H1 (cell line): Measurements from ENCODE around the gene NKAIN2. TPM values are rescaled to one million over a fixed set of nuclear protein-coding genes. Genes with fewer than 3 reads are reported as not detected.

Source experiments
- CTCF ChIA-PET: fragments of 300-600 bp; sonication (Branson Sonifier 250); formaldehyde crosslinking; loops from one replicate; lab custom pipeline; 2021; ENCODE audit not compliant: partially characterized antibody; lab: Charles Lee
- POLR2A ChIA-PET: fragments of 300-600 bp; sonication (Branson Sonifier 250); formaldehyde crosslinking; loops from one replicate; lab custom pipeline; 2021; ENCODE audit warnings: inconsistent platforms; ENCODE audit not compliant: partially characterized antibody; lab: Charles Lee
- DNase-seq, 2 experiments: peaks; one replicate each; pipeline versions ENCODE4 v3.0.0 to v3.0.0-alpha.2; 2010 to 2022; ENCODE audit warnings: low spot score in 2 of 2, low read depth in 1 of 2, mixed read lengths in 1 of 2
- FAIRE-seq: peaks from 2 replicates; lab custom pipeline; 2011; peaks lifted over from hg19 to GRCh38; lab: Jason Lieb, UNC
- H2AFZ ChIP-seq: 2 replicates; pipeline ENCODE4 v1.8.1; 2012; ENCODE audit warnings: low read length, inconsistent platforms
- H2AK5ac ChIP-seq: 2 replicates; pipeline ENCODE4 v1.6.1; 2013; ENCODE audit warnings: low read depth, low read length
- H2BK120ac ChIP-seq: replicated peaks from 2 replicates; pipeline ENCODE3; 2013; ENCODE audit warnings: low read depth, low read length, inconsistent platforms
- H2BK12ac ChIP-seq: 2 replicates; pipeline ENCODE4 v1.6.1; 2013; ENCODE audit warnings: low read depth, low read length
- H2BK15ac ChIP-seq: 2 replicates; pipeline ENCODE4 v1.6.1; 2013; ENCODE audit warnings: low read length
- H2BK20ac ChIP-seq: 2 replicates; pipeline ENCODE4 v1.6.1; 2013; ENCODE audit warnings: low read length
- H2BK5ac ChIP-seq: 2 replicates; pipeline ENCODE4 v1.6.1; 2013; ENCODE audit warnings: low read depth, low read length
- H3K14ac ChIP-seq: 2 replicates; pipeline ENCODE4 v1.6.1; 2013; ENCODE audit warnings: inconsistent platforms; ENCODE audit not compliant: insufficient read length
- H3K18ac ChIP-seq: 2 replicates; pipeline ENCODE4 v1.6.1; 2013; ENCODE audit warnings: low read length; ENCODE audit errors: extremely low read depth
- H3K23ac ChIP-seq: 2 replicates; pipeline ENCODE4 v1.6.1; 2013; ENCODE audit warnings: inconsistent platforms; ENCODE audit not compliant: insufficient read length
- H3K23me2 ChIP-seq: 2 replicates; pipeline ENCODE4 v1.6.1; 2013; ENCODE audit warnings: low read depth, low read length
- H3K27ac ChIP-seq: 2 replicates; pipeline ENCODE4 v1.6.1; 2011; ENCODE audit warnings: low read depth, low read length, inconsistent platforms
- H3K27me3 ChIP-seq, 4 experiments: replicated peaks in 1 of 4; 1 replicate in 1 of 4; 2 replicates in 3 of 4; pipeline versions ENCODE4 v1.6.1 to v1.8.1; 2011 to 2013; ENCODE audit warnings: low read length in 3 of 4, mild to moderate bottlenecking in 3 of 4, inconsistent platforms in 2 of 4, mixed read lengths in 2 of 4, moderate library complexity in 1 of 4; ENCODE audit not compliant: control insufficient read depth in 3 of 4, insufficient read depth in 3 of 4; ENCODE audit errors: extremely low read depth in 1 of 4
- H3K36me3 ChIP-seq, 4 experiments: 2 replicates each; pipeline versions ENCODE4 v1.6.1 to v1.8.1; 2011 to 2013; ENCODE audit warnings: mild to moderate bottlenecking in 4 of 4, low read length in 3 of 4, moderate library complexity in 2 of 4, control low read depth in 1 of 4, inconsistent platforms in 1 of 4; ENCODE audit not compliant: insufficient read depth in 4 of 4, control insufficient read depth in 2 of 4
- H3K4ac ChIP-seq: replicated peaks from 2 replicates; pipeline ENCODE3; 2013; ENCODE audit warnings: low read length, low read depth, mixed read lengths, inconsistent platforms; ENCODE audit not compliant: insufficient read length
- H3K4me1 ChIP-seq, 4 experiments: replicated peaks in 1 of 4; 1 replicate in 1 of 4; 2 replicates in 3 of 4; pipeline versions ENCODE4 v1.6.1 to v1.8.1; 2011 to 2013; ENCODE audit warnings: low read length in 3 of 4, inconsistent platforms in 2 of 4, mixed read lengths in 1 of 4; ENCODE audit not compliant: insufficient read depth in 4 of 4, control insufficient read depth in 3 of 4
- H3K4me2 ChIP-seq, 2 experiments: 2 replicates each; pipeline versions ENCODE4 v1.6.1 to v1.8.1; 2011 to 2013; ENCODE audit warnings: low read depth in 2 of 2, low read length in 2 of 2, control low read depth in 1 of 2, inconsistent platforms in 1 of 2, mild to moderate bottlenecking in 1 of 2; ENCODE audit not compliant: insufficient read depth in 1 of 2
- H3K4me3 ChIP-seq, 4 experiments: fragments of 200-600, 300-600 bp in 1 of 4; sonication (generic), shearing (Covaris generic), sonication (Bioruptor Twin) in 1 of 4; 2 replicates each; pipeline versions ENCODE4 v1.5.1 to v1.8.1; 2011 to 2016; ENCODE audit warnings: low read length in 4 of 4, low read depth in 3 of 4, control low read depth in 2 of 4, inconsistent platforms in 2 of 4, mild to moderate bottlenecking in 2 of 4, mixed read lengths in 1 of 4, moderate library complexity in 1 of 4; ENCODE audit not compliant: insufficient read depth in 2 of 4; ENCODE audit errors: extremely low read depth in 1 of 4
- H3K56ac ChIP-seq: replicated peaks from 2 replicates; pipeline ENCODE3; 2013; ENCODE audit warnings: low read depth, mild to moderate bottlenecking, mixed read lengths, low read length, inconsistent platforms; ENCODE audit not compliant: insufficient read length
- H3K79me1 ChIP-seq: 2 replicates; pipeline ENCODE4 v1.6.1; 2013; ENCODE audit warnings: low read depth, low read length, control low read depth
- H3K79me2 ChIP-seq, 2 experiments: 2 replicates each; pipeline versions ENCODE4 v1.6.1 to v1.8.1; 2012 to 2013; ENCODE audit warnings: low read length in 2 of 2, mild to moderate bottlenecking in 2 of 2, inconsistent platforms in 1 of 2; ENCODE audit not compliant: insufficient read depth in 2 of 2, control insufficient read depth in 1 of 2
- H3K9ac ChIP-seq, 4 experiments: replicated peaks in 1 of 4; 1 replicate in 1 of 4; 2 replicates in 3 of 4; pipeline versions ENCODE4 v1.6.1 to v1.8.1; 2011 to 2013; ENCODE audit warnings: low read depth in 3 of 4, low read length in 3 of 4, control low read depth in 2 of 4, mild to moderate bottlenecking in 2 of 4, moderate library complexity in 2 of 4, inconsistent platforms in 1 of 4; ENCODE audit errors: extremely low read depth in 1 of 4
- H3K9me3 ChIP-seq, 2 experiments: 2 replicates each; pipeline versions ENCODE4 v1.6.1 to v1.8.1; 2012 to 2013; ENCODE audit warnings: mild to moderate bottlenecking in 2 of 2, moderate library complexity in 2 of 2, control low read depth in 1 of 2, inconsistent platforms in 1 of 2, low read depth in 1 of 2, low read length in 1 of 2, mixed read lengths in 1 of 2; ENCODE audit not compliant: insufficient read depth in 2 of 2
- H4K20me1 ChIP-seq, 2 experiments: replicated peaks in 1 of 2; 2 replicates each; pipeline versions ENCODE3 to v1.8.1; 2011 to 2013; ENCODE audit warnings: inconsistent platforms in 2 of 2, low read length in 2 of 2, mild to moderate bottlenecking in 1 of 2; ENCODE audit not compliant: insufficient read depth in 2 of 2, control insufficient read depth in 1 of 2
- H4K5ac ChIP-seq: 2 replicates; pipeline ENCODE4 v1.6.1; 2013; ENCODE audit warnings: low read length, low read depth, mixed read lengths, inconsistent platforms; ENCODE audit not compliant: insufficient read length
- H4K8ac ChIP-seq: 2 replicates; pipeline ENCODE4 v1.8.0; 2013; ENCODE audit warnings: mild to moderate bottlenecking, moderate library complexity, low read length, inconsistent platforms; ENCODE audit not compliant: insufficient read depth; ENCODE audit errors: extremely low read depth
- H4K91ac ChIP-seq: replicated peaks from 2 replicates; pipeline ENCODE3; 2013; ENCODE audit warnings: low read length, mixed read lengths, inconsistent platforms; ENCODE audit not compliant: insufficient read length
- ASH2L ChIP-seq: fragments of 200-600, 300-600 bp; sonication (generic); IDR thresholded peaks from one replicate; pipeline ENCODE4 v1.7.1; 2017; ENCODE audit warnings: low read length
- BRCA1 ChIP-seq: IDR thresholded peaks from 2 replicates; pipeline ENCODE4 v1.6.1; 2012; ENCODE audit warnings: low read depth, low read length, improper control_type of control experiment
- CBX8 ChIP-seq: fragments of 300-800, 300-1000 bp; sonication (generic); IDR thresholded peaks from 2 replicates; pipeline ENCODE4 v1.7.1; 2016; ENCODE audit warnings: low read depth, low read length, borderline replicate concordance
- CHD1 ChIP-seq: IDR thresholded peaks from 2 replicates; pipeline ENCODE4 v1.6.1; 2012; ENCODE audit warnings: low read depth, low read length, improper control_type of control experiment
- EP300 ChIP-seq, 2 experiments: IDR thresholded peaks; 1 replicate in 1 of 2; 2 replicates in 1 of 2; pipeline ENCODE4 v1.6.1; 2011 to 2012; ENCODE audit warnings: low read depth in 2 of 2, low read length in 2 of 2, mild to moderate bottlenecking in 2 of 2, borderline replicate concordance in 1 of 2, inconsistent platforms in 1 of 2, moderate library complexity in 1 of 2
- GABPA ChIP-seq: IDR thresholded peaks from 2 replicates; pipeline ENCODE4 v1.6.1; 2011; ENCODE audit warnings: mild to moderate bottlenecking, low read length, moderate library complexity, borderline replicate concordance; ENCODE audit not compliant: insufficient read depth
- KDM5A ChIP-seq: fragments of 200-600 bp; IDR thresholded peaks from 2 replicates; pipeline ENCODE4 v1.7.1; 2012; ENCODE audit warnings: mild to moderate bottlenecking, low read length, inconsistent platforms, mixed read lengths
- PHF8 ChIP-seq: fragments of 200-600 bp; sonication (generic); conservative IDR thresholded peaks from 2 replicates; pipeline ENCODE4 v1.7.1; 2012; ENCODE audit warnings: low read depth, mild to moderate bottlenecking, inconsistent platforms, low read length, moderate library complexity
- WGBS, 2 experiments: shearing (Covaris generic) in 1 of 2; methylation state at CpG; one replicate each; pipeline versions ENCODE4 v1.1.6 to v1.1.7; 2013 to 2015; ENCODE audit warnings: low lambda C conversion rate in 2 of 2, mixed read lengths in 2 of 2, inconsistent platforms in 1 of 2, low coverage in 1 of 2, missing lambda C conversion rate in 1 of 2; ENCODE audit not compliant: insufficient replicate concordance in 2 of 2, insufficient coverage in 1 of 2, insufficient read length in 1 of 2; ENCODE audit errors: extremely low coverage in 1 of 2, missing lambda C conversion rate in 1 of 2; 5-methylcytosine and 5-hydroxymethylcytosine counted together
- polyA plus RNA-seq, 7 experiments: library from polyadenylated mRNA; depleted of rRNA in 3 of 7; stranded (reverse) in 5 of 7; unstranded in 2 of 7; fragments of >200 nt in 5 of 7; fragments of 200-250 nt in 2 of 7; gene quantifications; 1 replicate in 5 of 7; 2 replicates in 1 of 7; 4 replicates in 1 of 7; pipeline versions ENCODE4 v1.2.1 to v1.2.3, GENCODE V29; 2011 to 2013; ENCODE audit warnings: missing spikeins in 2 of 7, mixed read lengths in 2 of 7
- total RNA-seq: library from RNA; stranded (reverse); fragmentation: NEBNext Ultra II Directional; extraction: Animal tissue kit (Norgen Biotek cat#: 25700); gene quantifications from 2 replicates; pipeline ENCODE4 v1.2.1, GENCODE V29; 2021
- TF ChIP-seq, protein P1 (sequence below), 3 experiments: IDR thresholded peaks; 1 replicate in 2 of 3; 2 replicates in 1 of 3; pipeline versions ENCODE4 v1.5.1 to v1.6.1; 2011; ENCODE audit warnings: low read length in 3 of 3, mild to moderate bottlenecking in 3 of 3, inconsistent platforms in 2 of 3, low read depth in 1 of 3, moderate library complexity in 1 of 3; ENCODE audit not compliant: insufficient read depth in 1 of 3; ENCODE audit errors: control extremely low read depth in 1 of 3

NKAIN2 gene
- total and polyA plus RNA-seq, 2 of the 8 experiments (the other 6 are each of a cell fraction or from before 2014, with no cell fraction given): 0.20 to 0.34 TPM

- Histone ChIP-seq H3K4ac (no peak overlapping the region), H2BK12ac (no peak overlapping the region), H3K56ac (no peak overlapping the region), H3K36me3 (no peaks in the 10 kb centered on the region), H3K4me1 (no peaks in the 10 kb centered on the region), H3K9ac (no peak overlapping the region), H3K9me3 (no peaks in the 10 kb centered on the region; a peak in 1 of 4 replicates), H3K4me3 (no peak overlapping the region), H3K27me3 (no peaks in the 10 kb centered on the region), H3K79me1 (no peaks in the 10 kb centered on the region), H4K5ac (no peak overlapping the region), H3K23me2 (no peaks in the 10 kb centered on the region), H2AK5ac (no peak overlapping the region), H2BK120ac (no peak overlapping the region), H3K4me2 (no peak overlapping the region), H2BK5ac (no peak overlapping the region), H2AFZ (no peak overlapping the region), H3K23ac (no peak overlapping the region), H4K91ac (no peak overlapping the region), H2BK20ac (no peak overlapping the region), H3K79me2 (no peaks in the 10 kb centered on the region), H3K27ac (no peak overlapping the region), H3K18ac (no peak overlapping the region), H3K14ac (no peak overlapping the region), H4K8ac (no peak overlapping the region), H2BK15ac (no peak overlapping the region), H4K20me1 (no peaks in the 10 kb centered on the region)
- no peak for FAIRE-seq
- ChIA-PET CTCF (interaction anchor here (1.0 kb wide), 1 partner anchor 31 kb away, joined by 3 read pairs; no protein-coding TSS in a partner anchor), POLR2A (interaction anchor here (1.2 kb wide), 1 partner anchor 9 kb away, joined by 3 read pairs; no protein-coding TSS in a partner anchor)
- DNase-seq: no peak
- 91% methylated on average over 14 of the region's 14 CpGs; no CpG with 5 or more reads in 1 of the 2 experiments for WGBS, 2 experiments
- no peak for TF ChIP-seq BRCA1
- TF ChIP-seq CBX8: no peak
- TF ChIP-seq EP300 (IDR thresholded peaks at IDR 0.05; ENCODE audit: borderline replicate concordance in 1 of 2, low read depth in 2 of 2, low read length in 2 of 2): no peak
- no peak for TF ChIP-seq CHD1
- TF ChIP-seq ASH2L: no peak
- TF ChIP-seq, protein P1, sequence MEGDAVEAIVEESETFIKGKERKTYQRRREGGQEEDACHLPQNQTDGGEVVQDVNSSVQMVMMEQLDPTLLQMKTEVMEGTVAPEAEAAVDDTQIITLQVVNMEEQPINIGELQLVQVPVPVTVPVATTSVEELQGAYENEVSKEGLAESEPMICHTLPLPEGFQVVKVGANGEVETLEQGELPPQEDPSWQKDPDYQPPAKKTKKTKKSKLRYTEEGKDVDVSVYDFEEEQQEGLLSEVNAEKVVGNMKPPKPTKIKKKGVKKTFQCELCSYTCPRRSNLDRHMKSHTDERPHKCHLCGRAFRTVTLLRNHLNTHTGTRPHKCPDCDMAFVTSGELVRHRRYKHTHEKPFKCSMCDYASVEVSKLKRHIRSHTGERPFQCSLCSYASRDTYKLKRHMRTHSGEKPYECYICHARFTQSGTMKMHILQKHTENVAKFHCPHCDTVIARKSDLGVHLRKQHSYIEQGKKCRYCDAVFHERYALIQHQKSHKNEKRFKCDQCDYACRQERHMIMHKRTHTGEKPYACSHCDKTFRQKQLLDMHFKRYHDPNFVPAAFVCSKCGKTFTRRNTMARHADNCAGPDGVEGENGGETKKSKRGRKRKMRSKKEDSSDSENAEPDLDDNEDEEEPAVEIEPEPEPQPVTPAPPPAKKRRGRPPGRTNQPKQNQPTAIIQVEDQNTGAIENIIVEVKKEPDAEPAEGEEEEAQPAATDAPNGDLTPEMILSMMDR (IDR thresholded peaks at IDR 0.05; ENCODE audit: control extremely low read depth in 1 of 3, insufficient read depth in 1 of 3, low read depth in 1 of 3, low read length in 3 of 3): no peak
- TF ChIP-seq KDM5A: no peak
- no peak for TF ChIP-seq GABPA
- TF ChIP-seq PHF8: no peak
These were observed 1019.8 kb downstream of the NKAIN2 start for GRCh38 chr6:124823240-124824111.
